IgD-negative memory B cell (primary cell): ENCODE data around the gene CFAP91. TPM values are rescaled to one million over a fixed set of nuclear protein-coding genes. Genes with fewer than 3 reads are reported as not detected.

Experiments used
- H3K27ac Mint-ChIP-seq, 3 donors: one replicate each; pipeline ENCODE4 v1.8.0; 2020 to 2022; ENCODE audit warnings: mild to moderate bottlenecking in 3 of 3, mixed read lengths in 3 of 3, moderate library complexity in 1 of 3
- H3K27me3 Mint-ChIP-seq: one replicate; pipeline ENCODE4 v1.8.0; 2021; ENCODE audit warnings: mixed read lengths
- H3K36me3 Mint-ChIP-seq: one replicate; pipeline ENCODE4 v1.8.0; 2020; ENCODE audit warnings: mild to moderate bottlenecking, mixed read lengths
- H3K4me1 Mint-ChIP-seq, 3 donors: one replicate each; pipeline ENCODE4 v1.8.0; 2020 to 2022; ENCODE audit warnings: mixed read lengths in 3 of 3, mild to moderate bottlenecking in 1 of 3
- H3K4me3 Mint-ChIP-seq, 4 donors: one replicate each; pipeline ENCODE4 v1.8.0; 2020 to 2022; ENCODE audit warnings: mild to moderate bottlenecking in 4 of 4, mixed read lengths in 4 of 4, moderate library complexity in 3 of 4
- H3K9me3 Mint-ChIP-seq, 3 donors: one replicate each; pipeline ENCODE4 v1.8.0; 2020 to 2021; ENCODE audit warnings: mixed read lengths in 3 of 3, mild to moderate bottlenecking in 1 of 3
- polyA plus RNA-seq: library from polyadenylated mRNA; unstranded; fragments of 300-500 nt; fragmentation: Illumina TruSeq; gene quantifications from one replicate; pipeline ENCODE4 v1.2.3, GENCODE V29; 2021

The CFAP91 gene
- polyA plus RNA-seq: not detected

DNA sequence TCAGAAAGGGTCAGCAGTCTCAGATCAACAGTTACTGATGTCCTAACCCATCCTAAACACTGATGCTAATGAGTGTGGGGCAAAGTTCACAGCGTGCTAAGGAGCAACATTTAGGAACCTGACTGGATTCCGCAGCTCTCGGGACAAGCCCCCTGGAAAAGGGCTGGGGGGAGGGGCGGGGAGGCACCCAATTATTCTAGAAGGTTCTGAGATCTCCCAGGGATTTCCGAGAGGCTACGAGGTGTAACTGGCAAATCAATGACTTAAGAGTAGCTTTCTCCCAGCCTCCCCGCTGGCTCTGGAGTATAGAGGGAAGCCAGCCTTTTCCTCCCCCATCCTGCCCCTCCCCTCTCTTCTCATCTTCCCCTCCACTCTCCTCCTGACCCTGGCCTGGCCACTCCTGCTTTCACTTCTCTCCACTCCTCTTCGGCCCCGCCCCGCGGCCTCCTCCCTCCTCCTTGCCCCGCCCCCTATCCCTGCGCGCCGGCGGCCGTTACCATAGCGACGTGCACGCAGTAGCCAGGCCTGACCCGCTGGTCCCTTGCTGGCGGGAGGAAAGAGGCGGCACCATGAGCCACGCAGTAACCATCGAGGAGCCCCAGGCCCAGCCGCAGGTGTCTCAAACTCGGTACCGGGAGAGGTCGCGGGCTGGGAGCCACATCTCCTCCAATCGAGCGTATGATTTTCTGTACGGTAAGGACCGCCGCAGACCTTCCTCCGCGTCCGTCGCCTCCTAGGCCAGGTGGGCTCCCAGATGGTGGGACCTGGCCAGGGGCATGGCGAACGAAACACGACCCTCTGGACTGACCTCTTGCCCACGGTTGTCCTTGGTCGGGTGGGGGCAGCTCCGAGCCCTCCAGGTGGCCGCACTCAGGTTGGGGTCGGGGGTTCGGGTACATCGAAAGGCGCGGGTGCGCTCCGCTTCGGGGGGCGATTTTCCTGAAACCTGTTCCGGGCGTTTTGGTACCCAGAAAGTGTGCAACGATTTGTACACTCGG is at the start of gene CFAP91:
CFAP91 (plus strand) TSS at position 493 of the 998 bp plus-strand sequence; CDS start at position 570, 77 bp downstream.
- Mint-ChIP-seq H3K4me3 (peak within 1 kb of the TSS; percentile 78 to 94 (median 90)), H3K27me3 (peaks cover 1% of the 10 kb centered on the region), H3K9me3 (no peaks in the 10 kb centered on the region), H3K4me1 (peaks cover 15 to 26% (median 20%) of the 10 kb centered on the region in 3 donors), H3K27ac (peak within 1 kb of the TSS; percentile 90 to 95 (median 90)), H3K36me3 (no peaks in the 10 kb centered on the region)

GRCh38 chr3:119653876-119654275 is 48.9 kb upstream of the CFAP91 start:
- Mint-ChIP-seq H3K27ac (no peak overlapping the region), H3K27me3 (no peaks in the 10 kb centered on the region), H3K4me3 (no peak overlapping the region), H3K9me3 (no peaks in the 10 kb centered on the region), H3K4me1 (peaks cover 7 to 17% (median 12%) of the 10 kb centered on the region in 3 donors), H3K36me3 (peaks cover 4% of the 10 kb centered on the region)

GRCh38 chr3:119657887-119658702 is 44.7 kb upstream of the CFAP91 start:
- H3K9me3 Mint-ChIP-seq: no peaks in the 10 kb centered on the region
- peak overlapping the region in 1 of 4 donors; percentile 73 for H3K4me3 Mint-ChIP-seq
- peaks cover 2% of the 10 kb centered on the region for H3K36me3 Mint-ChIP-seq
- peaks cover 13 to 28% (median 14%) of the 10 kb centered on the region in 3 donors for H3K4me1 Mint-ChIP-seq
- H3K27ac Mint-ChIP-seq: no peak overlapping the region
- no peaks in the 10 kb centered on the region for H3K27me3 Mint-ChIP-seq

- Mint-ChIP-seq H3K4me1 (peaks cover 17 to 37% (median 19%) of the 10 kb centered on the region in 3 donors), H3K9me3 (no peaks in the 10 kb centered on the region), H3K36me3 (peaks cover 3% of the 10 kb centered on the region), H3K27ac (no peak overlapping the region), H3K27me3 (no peaks in the 10 kb centered on the region), H3K4me3 (no peak overlapping the region)
Measured at GRCh38 chr3:119658994-119659393, 43.8 kb upstream of the CFAP91 start.

DNA sequence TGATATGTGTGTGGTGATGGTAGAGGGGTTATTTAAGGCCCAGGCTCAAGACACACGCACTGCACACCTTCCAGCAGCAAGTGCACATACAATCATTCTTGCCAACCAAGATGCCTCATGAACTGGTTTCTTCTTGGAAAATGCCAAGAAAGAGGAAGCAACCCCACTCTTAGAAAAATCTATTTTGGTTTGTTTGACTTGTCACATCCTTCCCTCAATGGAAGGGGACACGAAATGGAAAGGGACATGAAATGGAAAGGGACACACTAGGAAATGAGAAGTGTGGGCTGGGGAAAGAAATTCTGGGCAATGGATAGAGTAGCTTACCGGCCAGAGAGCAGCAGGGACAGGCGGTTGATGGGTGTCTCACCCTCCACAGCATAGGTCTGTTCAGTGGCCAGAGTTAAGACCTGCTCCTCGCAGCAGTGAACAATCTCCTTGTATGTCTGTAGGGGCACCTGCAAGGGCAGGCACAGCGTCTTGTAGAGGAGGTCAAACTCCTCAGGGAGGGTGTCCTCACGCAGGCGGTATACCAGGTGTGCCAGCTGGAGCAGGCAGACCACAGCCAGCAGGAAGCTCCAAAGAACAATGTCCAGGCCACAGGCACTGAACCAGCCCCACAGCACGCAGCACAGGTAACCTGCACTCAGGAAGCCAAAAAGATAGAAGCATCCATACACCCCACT is 43.1 kb upstream of the CFAP91 start:
- Mint-ChIP-seq H3K9me3 (no peaks in the 10 kb centered on the region), H3K36me3 (peaks cover 4% of the 10 kb centered on the region), H3K27ac (peak overlapping the region in 2 of 3 donors; percentile 23 to 31), H3K4me3 (no peak overlapping the region), H3K4me1 (peaks cover 23 to 45% (median 27%) of the 10 kb centered on the region in 3 donors), H3K27me3 (no peaks in the 10 kb centered on the region)

DNA sequence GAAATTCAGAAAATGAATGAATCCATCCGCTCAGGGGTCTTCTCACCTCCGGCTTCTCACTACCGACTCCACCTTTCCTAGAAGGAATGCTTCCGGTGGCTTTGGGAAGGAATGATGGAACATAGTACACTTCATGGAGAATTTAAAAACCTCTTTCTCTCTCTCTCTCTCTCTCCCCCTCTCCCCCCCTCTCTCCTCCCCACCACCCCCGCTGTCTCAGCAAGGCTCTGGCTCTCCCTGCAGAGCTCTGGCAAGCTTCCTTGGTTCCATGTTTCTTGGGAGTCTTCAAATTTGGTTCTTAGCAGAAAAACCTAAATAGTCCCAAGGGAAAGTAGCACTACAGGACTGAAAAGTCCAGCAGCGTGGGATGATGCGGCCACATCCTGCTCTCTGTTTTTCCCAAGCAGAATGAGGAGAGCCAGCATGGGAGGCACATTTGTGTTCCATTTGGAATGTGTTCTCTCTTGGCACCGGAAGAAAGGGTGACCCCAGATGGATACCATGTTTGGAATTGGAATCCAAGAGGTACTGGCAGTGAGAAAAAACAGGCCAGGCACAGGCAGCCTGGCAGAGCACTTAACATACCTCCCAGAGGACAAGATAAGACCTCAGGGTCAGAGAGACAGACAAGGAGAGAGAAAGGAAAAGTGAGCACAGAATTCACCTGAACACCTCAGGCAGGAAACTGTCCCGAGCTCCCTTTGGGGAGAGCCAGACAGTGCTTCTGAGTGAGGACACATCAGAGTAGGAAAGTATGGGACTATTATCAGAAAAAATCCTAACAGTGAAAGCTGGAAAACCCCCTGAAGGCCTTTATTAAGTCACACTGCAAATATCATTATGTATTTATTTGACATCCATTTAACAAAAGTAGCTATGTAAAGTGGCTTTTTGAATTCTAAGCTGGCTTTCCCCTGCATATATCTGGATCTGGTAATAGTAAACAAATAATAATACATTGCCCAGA is 42.1 kb upstream of the CFAP91 start, which contains the start of gene POPDC2:
POPDC2 (minus strand) TSS at position 116 of the 967 bp plus-strand sequence. CDS start 166 bp downstream, outside the sequence.
- Mint-ChIP-seq H3K4me1 (peaks cover 28 to 49% (median 31%) of the 10 kb centered on the region in 3 donors), H3K27me3 (no peaks in the 10 kb centered on the region), H3K36me3 (peaks cover 7% of the 10 kb centered on the region), H3K4me3 (no peak within 1 kb of the TSS), H3K9me3 (no peaks in the 10 kb centered on the region), H3K27ac (peak within 1 kb of the TSS in 2 of 3 donors; percentile 23 to 31)

DNA sequence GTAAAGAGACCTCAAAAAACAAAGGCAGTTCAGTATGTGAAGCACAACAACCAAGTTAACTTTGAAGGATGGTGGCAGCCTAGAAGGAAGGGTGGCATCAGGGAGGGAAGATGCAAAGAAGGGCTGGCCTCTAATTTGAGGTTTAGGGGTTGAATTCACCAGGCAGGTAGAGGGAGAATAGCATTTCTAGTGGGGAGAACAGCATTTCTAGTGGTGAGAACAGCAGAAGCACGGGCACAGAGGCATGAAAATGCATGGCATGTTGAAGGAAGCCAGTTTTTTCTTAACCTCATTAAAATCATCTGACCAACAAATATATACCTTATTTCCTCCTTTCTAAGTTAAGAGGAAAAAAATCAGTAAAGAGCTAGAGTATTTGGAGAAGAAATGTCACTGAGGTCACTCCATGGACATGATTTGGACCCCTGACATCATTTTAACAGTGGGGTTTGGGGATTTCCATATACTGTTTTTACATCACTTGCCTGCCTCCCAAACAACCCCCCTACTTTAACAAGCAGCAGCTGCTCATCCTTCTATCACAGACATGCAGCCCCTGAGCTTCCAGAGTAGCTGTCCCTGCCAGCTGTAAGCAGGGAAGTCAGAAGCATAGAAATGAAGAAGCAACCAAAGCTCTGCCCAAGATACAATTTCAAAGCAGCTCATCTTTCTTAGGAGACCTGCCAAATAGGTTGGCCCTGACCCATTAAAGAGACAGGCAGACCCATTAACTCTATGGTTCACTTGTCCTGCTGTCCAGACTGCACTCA is 40.0 kb upstream of the CFAP91 start:
- H3K36me3 Mint-ChIP-seq: peaks cover 7% of the 10 kb centered on the region
- no peaks in the 10 kb centered on the region for H3K9me3 Mint-ChIP-seq
- H3K4me3 Mint-ChIP-seq: no peak overlapping the region
- peaks cover 28 to 54% (median 32%) of the 10 kb centered on the region in 3 donors for H3K4me1 Mint-ChIP-seq
- H3K27me3 Mint-ChIP-seq: no peaks in the 10 kb centered on the region
- peak overlapping the region in 1 of 3 donors; percentile 87 for H3K27ac Mint-ChIP-seq

- Mint-ChIP-seq H3K4me1 (peaks cover 21 to 45% (median 28%) of the 10 kb centered on the region in 3 donors), H3K27ac (no peak overlapping the region), H3K36me3 (peaks cover 7% of the 10 kb centered on the region), H3K9me3 (no peaks in the 10 kb centered on the region), H3K4me3 (no peak overlapping the region), H3K27me3 (no peaks in the 10 kb centered on the region)
Measured at GRCh38 chr3:119663885-119664284, 38.9 kb upstream of the CFAP91 start.

GRCh38 chr3:119664370-119664769 is 38.5 kb upstream of the CFAP91 start:
- H3K27ac Mint-ChIP-seq: peak overlapping the region in 2 of 3 donors; percentile 4 to 89
- H3K4me3 Mint-ChIP-seq: peak overlapping the region in 1 of 4 donors; percentile 79

GRCh38 chr3:119664850-119665379 is 37.9 kb upstream of the CFAP91 start:
- peaks cover 21 to 40% (median 28%) of the 10 kb centered on the region in 3 donors for H3K4me1 Mint-ChIP-seq
- no peaks in the 10 kb centered on the region for H3K9me3 Mint-ChIP-seq
- no peaks in the 10 kb centered on the region for H3K27me3 Mint-ChIP-seq
- peak overlapping the region; percentile 4 to 89 (median 41) for H3K27ac Mint-ChIP-seq
- H3K4me3 Mint-ChIP-seq: no peak overlapping the region
- peaks cover 6% of the 10 kb centered on the region for H3K36me3 Mint-ChIP-seq

More at GRCh38 chr3:119664370-119664769, 38.5 kb upstream of the CFAP91 start:
- Mint-ChIP-seq H3K27me3 (no peaks in the 10 kb centered on the region), H3K9me3 (no peaks in the 10 kb centered on the region), H3K4me1 (peaks cover 21 to 45% (median 28%) of the 10 kb centered on the region in 3 donors), H3K36me3 (peaks cover 7% of the 10 kb centered on the region)

DNA sequence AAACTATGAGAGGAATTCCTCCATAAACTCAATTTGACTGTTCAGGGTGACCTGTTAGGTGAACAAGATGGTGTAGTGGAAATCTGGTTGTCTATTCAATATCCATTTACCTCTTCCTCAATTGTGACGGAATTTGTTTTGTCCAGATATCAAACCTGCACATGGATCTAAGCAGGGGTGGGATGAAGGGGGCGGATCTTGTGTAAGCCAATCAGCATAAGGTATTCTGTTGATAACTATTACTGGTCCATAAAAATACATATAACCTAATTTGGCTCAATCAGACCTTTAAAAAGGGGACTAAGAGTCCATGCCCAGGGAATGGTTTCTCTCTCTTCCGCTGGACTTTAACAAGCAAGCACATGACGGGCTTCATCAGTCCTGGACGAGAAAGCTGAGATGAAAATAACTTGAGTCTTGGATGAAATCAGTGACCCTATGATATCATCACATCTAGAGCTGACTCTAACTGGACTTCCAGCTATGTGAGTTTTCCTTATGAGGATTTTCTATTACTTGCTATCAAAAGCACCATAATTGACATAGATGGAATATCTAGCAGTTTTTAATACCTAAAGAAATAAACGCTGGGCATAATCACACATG is 36.8 kb upstream of the CFAP91 start:
- H3K27ac Mint-ChIP-seq: peak overlapping the region; percentile 28 to 65 (median 42)
- peak overlapping the region in 1 of 4 donors; percentile 32 for H3K4me3 Mint-ChIP-seq
- H3K27me3 Mint-ChIP-seq: no peaks in the 10 kb centered on the region
- no peaks in the 10 kb centered on the region for H3K9me3 Mint-ChIP-seq
- H3K4me1 Mint-ChIP-seq: peaks cover 21 to 39% (median 28%) of the 10 kb centered on the region in 3 donors
- H3K36me3 Mint-ChIP-seq: peaks cover 6% of the 10 kb centered on the region

- Mint-ChIP-seq H3K9me3 (no peaks in the 10 kb centered on the region), H3K36me3 (peaks cover 6% of the 10 kb centered on the region), H3K27me3 (no peaks in the 10 kb centered on the region), H3K4me1 (peaks cover 11 to 18% (median 13%) of the 10 kb centered on the region in 3 donors), H3K4me3 (no peak overlapping the region), H3K27ac (peak overlapping the region in 1 of 3 donors; percentile 27)
Measured at GRCh38 chr3:119669906-119670570, 32.8 kb upstream of the CFAP91 start.
